Activated T-cell treated with anti-CD3 and anti-CD28 coated beads, Interleukin-2, amount 50 U/mL, for 72 hours (primary cell): ENCODE measurements around the gene DNAJB8. TPM values are rescaled to one million over a fixed set of nuclear protein-coding genes. Genes with fewer than 3 reads are reported as not detected.

Experiments used
- ATAC-seq, 2 donors: fragments of 150-1000 bp; cut with Tn5 transposase; replicated peaks in 1 of 2; 2 replicates each; pipeline ENCODE4 v1.10.0; 2021; ENCODE audit warnings: moderate library complexity in 2 of 2, mild to moderate bottlenecking in 1 of 2
- DNase-seq, 2 donors: peaks; one replicate each; pipeline ENCODE4 v3.0.0; 2021 to 2022; ENCODE audit warnings: mixed read lengths in 1 of 2
- H3K27ac Mint-ChIP-seq: one replicate; pipeline ENCODE4 v1.8.0; 2022; ENCODE audit warnings: mild to moderate bottlenecking, moderate library complexity, mixed read lengths
- H3K27me3 Mint-ChIP-seq: one replicate; pipeline ENCODE4 v1.8.0; 2022; ENCODE audit warnings: low read depth, mixed read lengths
- H3K36me3 Mint-ChIP-seq, 2 donors: one replicate each; pipeline ENCODE4 v1.8.0; 2022; ENCODE audit warnings: mixed read lengths in 2 of 2, mild to moderate bottlenecking in 1 of 2; ENCODE audit not compliant: insufficient read depth in 2 of 2
- H3K4me1 Mint-ChIP-seq: one replicate; pipeline ENCODE4 v1.8.0; 2022; ENCODE audit warnings: low read depth, mixed read lengths
- H3K4me3 Mint-ChIP-seq, 2 donors: one replicate each; pipeline ENCODE4 v1.8.0; 2022; ENCODE audit warnings: mild to moderate bottlenecking in 2 of 2, mixed read lengths in 2 of 2, moderate library complexity in 2 of 2
- H3K9me3 Mint-ChIP-seq, 2 donors: one replicate each; pipeline ENCODE4 v1.8.0; 2022; ENCODE audit warnings: mixed read lengths in 2 of 2
- total RNA-seq, 2 donors: library from RNA; stranded (reverse); gene quantifications; one replicate each; pipeline ENCODE4 v1.2.3, GENCODE V29; 2022

The DNAJB8 gene
- total RNA-seq, 2 donors from 2014 or later, result not detected

DNA sequence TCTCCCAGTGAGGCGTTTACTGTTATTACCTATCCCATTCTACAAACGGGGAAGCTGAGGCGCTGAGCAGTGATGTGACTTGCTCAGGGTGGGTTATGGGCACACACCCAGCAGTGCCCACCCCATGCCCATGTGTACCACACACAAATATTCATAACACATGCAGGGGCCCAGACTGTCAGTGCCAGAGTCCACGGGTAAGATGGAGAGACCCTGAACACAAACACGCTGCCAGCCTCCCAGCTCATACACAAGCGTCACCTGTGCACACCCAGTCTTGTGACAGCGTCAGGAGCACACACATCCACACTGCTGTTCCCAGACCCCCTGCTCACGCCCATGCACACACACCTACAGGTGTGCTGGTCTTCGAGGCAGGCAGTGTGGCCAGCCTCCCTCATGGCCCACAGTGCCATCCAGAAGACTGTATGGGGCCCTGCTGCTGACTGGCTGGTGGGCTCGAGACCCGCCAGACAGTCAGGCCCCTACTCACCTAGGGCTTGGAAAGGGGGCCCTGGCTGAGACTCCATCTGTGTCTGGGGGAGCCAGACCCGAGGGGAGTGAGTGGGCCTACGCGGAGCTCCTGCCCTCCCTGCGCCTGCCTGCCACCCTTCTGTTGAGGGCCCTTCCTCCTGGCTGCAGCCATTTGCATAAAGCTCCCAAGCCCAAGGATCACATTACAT, 39.4 kb downstream of the DNAJB8 start:
- no peak for DNase-seq
- Mint-ChIP-seq H3K4me1 (peaks cover 9% of the 10 kb centered on the region), H3K9me3 (no peaks in the 10 kb centered on the region), H3K36me3 (no peaks in the 10 kb centered on the region), H3K27ac (no peak overlapping the region), H3K27me3 (peaks cover 44% of the 10 kb centered on the region), H3K4me3 (no peak overlapping the region)
- ATAC-seq, result no peak

DNA sequence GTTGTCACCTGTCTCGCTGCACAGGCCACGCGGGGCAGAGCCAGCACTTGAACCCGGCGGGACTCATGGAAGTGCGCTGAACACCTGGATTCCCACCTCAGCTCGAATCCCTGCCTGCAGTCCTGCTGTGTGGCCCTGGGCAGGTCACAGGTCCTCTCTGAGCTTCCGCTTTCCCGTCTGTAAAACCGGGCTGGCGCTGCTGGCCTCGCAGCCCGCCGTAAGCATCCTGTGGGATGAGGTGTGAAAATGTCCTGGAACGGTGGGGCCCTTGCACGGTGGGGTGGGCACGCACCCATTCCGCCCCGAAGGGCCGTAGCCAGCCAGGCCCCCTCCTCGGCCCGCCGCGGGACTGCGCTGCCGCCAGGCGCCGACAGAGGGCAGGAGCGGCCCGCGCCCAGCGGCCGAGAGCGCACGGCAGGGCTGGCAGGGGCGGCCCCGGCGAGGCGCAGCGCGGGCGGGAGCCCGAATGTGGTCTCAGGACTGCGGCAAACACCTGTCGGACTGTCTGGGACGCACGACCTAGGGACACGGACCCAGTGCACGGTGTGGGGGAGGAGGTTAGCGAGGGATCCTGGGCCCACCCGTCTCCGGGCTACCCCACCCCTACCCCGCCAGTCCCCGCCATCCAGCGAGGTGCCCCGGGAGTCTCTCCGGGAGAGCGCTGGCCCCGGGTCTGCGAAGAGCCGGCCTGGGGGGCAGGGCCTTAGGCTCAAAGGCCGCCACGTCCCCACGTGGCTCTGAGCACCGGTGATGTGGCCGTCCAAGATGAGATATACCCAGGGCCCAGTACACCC, 40.4 kb downstream of the DNAJB8 start:
- DNase-seq, result peak; percentile 58 to 81
- H3K4me3 Mint-ChIP-seq, result no peak overlapping the region
- no peak overlapping the region for H3K27ac Mint-ChIP-seq

GRCh38 chr3:128425846-128426127, 40.9 kb downstream of the DNAJB8 start:
- H3K27ac Mint-ChIP-seq, result no peak overlapping the region
- DNase-seq, result no peak
- H3K4me1 Mint-ChIP-seq, result no peaks in the 10 kb centered on the region
- no peak for ATAC-seq
- no peak overlapping the region for H3K4me3 Mint-ChIP-seq
- H3K9me3 Mint-ChIP-seq, result no peaks in the 10 kb centered on the region
- H3K36me3 Mint-ChIP-seq, result no peaks in the 10 kb centered on the region
- peaks cover 29% of the 10 kb centered on the region for H3K27me3 Mint-ChIP-seq

More for the DNA sequence above, 40.4 kb downstream of the DNAJB8 start:
- no peaks in the 10 kb centered on the region for H3K4me1 Mint-ChIP-seq
- H3K36me3 Mint-ChIP-seq, result no peaks in the 10 kb centered on the region
- ATAC-seq, result peak; percentile 89 to 90
- H3K9me3 Mint-ChIP-seq, result no peaks in the 10 kb centered on the region
- peaks cover 34% of the 10 kb centered on the region for H3K27me3 Mint-ChIP-seq

DNA sequence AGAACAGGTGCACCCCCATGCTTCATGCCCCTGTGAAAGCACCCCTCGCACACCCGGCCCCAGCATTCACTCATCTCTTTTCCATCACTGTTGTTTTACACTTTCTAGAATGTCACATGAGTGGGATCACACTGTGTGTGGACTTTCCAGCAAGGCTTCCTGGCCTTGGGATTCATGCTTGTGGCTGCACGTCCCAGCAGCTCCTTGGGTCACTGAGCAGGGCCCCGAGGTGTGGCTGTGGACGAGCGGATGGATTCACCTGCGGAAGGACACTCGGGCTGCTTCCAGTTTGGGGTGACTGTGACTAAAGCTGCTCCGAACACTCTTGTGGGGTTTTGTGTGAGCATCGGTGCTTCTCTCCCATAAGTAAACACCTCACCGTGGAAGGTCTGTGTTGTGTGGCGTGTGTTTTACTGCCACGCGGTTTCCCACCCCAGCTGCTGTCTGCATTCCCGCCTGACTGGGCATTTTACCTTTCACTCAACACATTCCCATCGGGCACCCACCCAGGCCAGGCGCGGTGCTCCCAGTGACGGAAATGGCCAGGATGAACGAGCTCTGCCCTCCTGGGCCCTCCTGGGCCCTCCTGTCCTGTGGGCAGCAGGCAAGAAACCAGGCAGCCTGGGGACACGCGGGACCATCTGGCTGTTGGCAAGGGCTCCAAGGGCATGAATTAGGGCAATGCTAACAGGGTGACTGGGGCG, 41.4 kb downstream of the DNAJB8 start:
- no peak overlapping the region for H3K4me3 Mint-ChIP-seq
- no peak for DNase-seq
- no peak overlapping the region for H3K27ac Mint-ChIP-seq
- no peaks in the 10 kb centered on the region for H3K36me3 Mint-ChIP-seq
- H3K9me3 Mint-ChIP-seq, result no peaks in the 10 kb centered on the region
- no peak for ATAC-seq
- peaks cover 24% of the 10 kb centered on the region for H3K27me3 Mint-ChIP-seq
- H3K4me1 Mint-ChIP-seq, result no peaks in the 10 kb centered on the region

GRCh38 chr3:128424508-128425069, 42.1 kb downstream of the DNAJB8 start:
- DNase-seq, result no peak
- Mint-ChIP-seq H3K27ac (no peak overlapping the region), H3K4me1 (no peaks in the 10 kb centered on the region)

GRCh38 chr3:128423525-128424147, 43.1 kb downstream of the DNAJB8 start:
- no peak overlapping the region for H3K4me3 Mint-ChIP-seq
- H3K9me3 Mint-ChIP-seq, result no peaks in the 10 kb centered on the region
- H3K27me3 Mint-ChIP-seq, result peaks cover 17% of the 10 kb centered on the region
- no peaks in the 10 kb centered on the region for H3K4me1 Mint-ChIP-seq
- H3K36me3 Mint-ChIP-seq, result no peaks in the 10 kb centered on the region
- H3K27ac Mint-ChIP-seq, result no peak overlapping the region
- ATAC-seq, result no peak
- no peak for DNase-seq

More at GRCh38 chr3:128424508-128425069, 42.1 kb downstream of the DNAJB8 start:
- H3K36me3 Mint-ChIP-seq, result no peaks in the 10 kb centered on the region
- ATAC-seq, result no peak
- no peak overlapping the region for H3K4me3 Mint-ChIP-seq
- H3K27me3 Mint-ChIP-seq, result peaks cover 17% of the 10 kb centered on the region
- no peaks in the 10 kb centered on the region for H3K9me3 Mint-ChIP-seq

- Mint-ChIP-seq H3K27me3 (peaks cover 11% of the 10 kb centered on the region), H3K9me3 (no peaks in the 10 kb centered on the region)
Measured at GRCh38 chr3:128422762-128423524, 43.7 kb downstream of the DNAJB8 start.

GRCh38 chr3:128421966-128422365, 44.7 kb downstream of the DNAJB8 start:
- DNase-seq, result no peak
- peaks cover 1% of the 10 kb centered on the region for H3K27me3 Mint-ChIP-seq
- H3K36me3 Mint-ChIP-seq, result no peaks in the 10 kb centered on the region
- no peak overlapping the region for H3K4me3 Mint-ChIP-seq
- no peaks in the 10 kb centered on the region for H3K4me1 Mint-ChIP-seq
- no peak overlapping the region for H3K27ac Mint-ChIP-seq
- ATAC-seq, result no peak
- H3K9me3 Mint-ChIP-seq, result no peaks in the 10 kb centered on the region

More at GRCh38 chr3:128422762-128423524, 43.7 kb downstream of the DNAJB8 start:
- ATAC-seq (no peak), DNase-seq (no peak)
- no peaks in the 10 kb centered on the region for H3K4me1 Mint-ChIP-seq
- H3K36me3 Mint-ChIP-seq, result no peaks in the 10 kb centered on the region
- no peak overlapping the region for H3K27ac Mint-ChIP-seq
- H3K4me3 Mint-ChIP-seq, result no peak overlapping the region

GRCh38 chr3:128421439-128421836, 45.3 kb downstream of the DNAJB8 start:
- Mint-ChIP-seq H3K27ac (no peak overlapping the region), H3K9me3 (no peaks in the 10 kb centered on the region), H3K4me3 (no peak overlapping the region), H3K27me3 (no peaks in the 10 kb centered on the region), H3K4me1 (no peaks in the 10 kb centered on the region), H3K36me3 (no peaks in the 10 kb centered on the region)
- DNase-seq, result no peak
- no peak for ATAC-seq

DNA sequence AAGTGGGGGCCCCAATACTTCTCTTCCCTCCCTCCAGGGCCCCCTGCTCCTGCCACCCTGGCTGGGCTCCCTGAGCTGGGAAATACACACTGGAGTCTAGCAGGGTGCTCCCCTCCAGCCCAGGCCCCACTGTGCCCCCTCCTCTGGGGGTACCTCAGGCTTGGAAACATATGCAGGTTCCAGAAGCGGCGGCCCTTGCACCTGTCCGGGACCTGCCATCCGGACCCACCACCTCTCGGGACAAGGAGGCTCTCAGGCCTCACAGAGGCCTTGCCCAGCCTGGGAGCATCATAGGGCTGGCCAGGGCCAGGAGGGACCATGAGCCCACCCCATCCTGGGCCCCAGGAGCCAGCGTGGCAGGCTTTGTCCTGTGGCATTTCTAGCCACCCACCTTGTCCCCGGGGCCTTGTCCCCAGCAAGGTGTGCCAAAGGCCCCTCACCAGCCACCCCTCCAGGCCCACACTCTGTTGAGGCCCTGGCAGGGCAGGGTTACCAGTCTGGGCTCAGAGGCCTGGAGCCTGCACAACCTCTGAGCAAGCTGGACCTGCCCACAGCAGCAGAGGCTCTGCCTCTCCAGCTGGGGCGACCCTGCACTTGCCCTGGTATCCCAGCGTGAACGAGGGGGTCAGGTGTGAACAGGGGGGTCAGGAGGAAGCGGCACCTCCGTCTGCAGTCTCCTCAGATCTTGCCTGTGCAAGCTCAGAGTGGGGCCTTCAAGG, 45.8 kb downstream of the DNAJB8 start:
- ATAC-seq (peak in 1 of 2 donors; percentile 20), DNase-seq (no peak)
- Mint-ChIP-seq H3K4me1 (no peaks in the 10 kb centered on the region), H3K9me3 (no peaks in the 10 kb centered on the region), H3K4me3 (no peak overlapping the region), H3K36me3 (no peaks in the 10 kb centered on the region), H3K27me3 (no peaks in the 10 kb centered on the region), H3K27ac (no peak overlapping the region)

DNA sequence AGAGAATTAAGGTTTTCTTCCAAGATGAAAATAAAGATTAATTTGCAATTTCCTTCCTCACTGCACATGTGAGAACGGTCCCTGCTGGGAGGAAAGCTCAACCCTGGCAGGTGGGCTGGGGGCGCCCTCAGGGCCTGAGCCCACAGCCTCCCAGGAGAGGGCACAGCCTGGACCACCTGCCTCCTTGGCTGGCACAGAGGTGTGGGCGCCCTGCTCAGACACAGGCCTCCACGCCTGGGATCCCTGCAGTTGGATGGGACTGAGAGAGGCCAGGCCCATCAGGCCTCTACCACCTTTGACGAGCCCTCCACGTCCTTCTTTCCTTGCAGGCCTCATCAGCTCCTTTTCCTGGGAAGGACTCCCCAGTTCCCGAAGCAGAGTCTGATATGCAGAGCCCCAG, 46.4 kb downstream of the DNAJB8 start:
- Mint-ChIP-seq H3K9me3 (no peaks in the 10 kb centered on the region), H3K4me1 (no peaks in the 10 kb centered on the region), H3K36me3 (no peaks in the 10 kb centered on the region), H3K27me3 (no peaks in the 10 kb centered on the region), H3K27ac (no peak overlapping the region), H3K4me3 (no peak overlapping the region)
- no peak for ATAC-seq
- no peak for DNase-seq

DNA sequence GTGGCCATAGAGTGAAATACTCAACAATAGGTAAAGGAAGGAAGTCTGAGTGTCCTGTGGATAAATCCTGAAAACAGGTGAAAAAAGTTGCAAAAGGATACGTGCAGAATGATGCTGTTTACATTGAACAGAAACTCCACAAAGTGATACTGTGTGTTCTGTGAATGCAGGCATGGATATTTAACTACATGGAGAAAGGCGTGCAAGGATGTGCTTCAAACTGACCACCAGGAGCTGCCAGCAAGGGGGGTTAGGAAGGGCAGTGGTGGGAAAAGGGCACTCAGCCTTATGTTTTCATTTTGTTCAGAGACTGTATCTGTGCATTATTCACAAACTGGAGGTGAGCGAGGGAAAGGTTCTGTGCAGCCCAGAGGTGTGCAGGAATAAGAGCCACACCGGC, 47.4 kb downstream of the DNAJB8 start:
- no peak for ATAC-seq
- no peak for DNase-seq
- Mint-ChIP-seq H3K27ac (no peak overlapping the region), H3K4me3 (no peak overlapping the region), H3K9me3 (no peaks in the 10 kb centered on the region), H3K4me1 (no peaks in the 10 kb centered on the region), H3K36me3 (no peaks in the 10 kb centered on the region), H3K27me3 (no peaks in the 10 kb centered on the region)
